HTR-8/SVneo (cell line): ENCODE data around the gene HRH3.
A peak's percentile ranks its signal among the peaks of the same experiment; 100 is the strongest.

Experiments
- DNase-seq: peaks from one replicate; pipeline ENCODE4 v3.0.0; 2011; ENCODE audit warnings: low spot score, mixed read lengths; ENCODE audit not compliant: insufficient read length
- FAIRE-seq: peaks from 2 replicates; lab custom pipeline; 2011; peaks lifted over from hg19 to GRCh38; lab: Jason Lieb, UNC

Gene HRH3

DNA sequence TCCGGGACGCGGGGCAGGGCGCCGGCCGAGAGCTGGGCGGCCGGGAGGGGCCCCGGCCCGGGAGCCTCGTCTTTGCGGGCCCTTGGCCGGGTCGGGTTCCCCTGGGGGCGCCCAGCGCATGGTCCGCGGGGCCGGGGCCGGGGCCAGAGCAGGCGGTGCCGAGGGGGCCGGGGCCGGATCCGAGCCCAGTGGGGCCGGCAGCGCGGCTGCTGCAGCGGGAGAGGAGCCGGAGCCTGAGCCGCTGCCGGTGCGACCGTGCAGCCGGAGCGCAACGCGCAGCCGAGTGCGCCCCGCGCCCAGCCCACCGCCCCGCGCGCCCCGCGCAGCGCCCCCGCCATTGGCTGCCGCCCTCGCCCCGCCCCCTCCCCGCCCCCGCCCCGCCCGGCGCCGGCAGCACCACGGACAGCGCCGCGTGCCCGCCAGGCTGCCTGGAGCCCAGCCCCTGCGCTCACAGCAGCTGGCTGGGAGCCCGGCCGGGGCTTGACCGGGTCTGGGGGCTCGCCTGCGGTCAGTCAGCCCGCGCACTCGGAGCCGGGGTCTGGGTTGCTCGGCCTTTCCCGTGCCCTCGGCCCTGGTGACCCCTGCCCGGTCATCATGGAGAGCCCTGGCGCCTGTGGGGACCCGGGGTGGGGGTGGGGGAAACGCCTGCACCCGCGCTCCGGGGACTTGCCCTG lies at the start of gene HRH3:
Gene HRH3, minus strand, starts transcription at position 287 of the 674 bp plus-strand sequence. CDS start 308 bp downstream, outside the sequence.
- FAIRE-seq: peak; percentile 96
- peak; percentile 86 for DNase-seq

DNA sequence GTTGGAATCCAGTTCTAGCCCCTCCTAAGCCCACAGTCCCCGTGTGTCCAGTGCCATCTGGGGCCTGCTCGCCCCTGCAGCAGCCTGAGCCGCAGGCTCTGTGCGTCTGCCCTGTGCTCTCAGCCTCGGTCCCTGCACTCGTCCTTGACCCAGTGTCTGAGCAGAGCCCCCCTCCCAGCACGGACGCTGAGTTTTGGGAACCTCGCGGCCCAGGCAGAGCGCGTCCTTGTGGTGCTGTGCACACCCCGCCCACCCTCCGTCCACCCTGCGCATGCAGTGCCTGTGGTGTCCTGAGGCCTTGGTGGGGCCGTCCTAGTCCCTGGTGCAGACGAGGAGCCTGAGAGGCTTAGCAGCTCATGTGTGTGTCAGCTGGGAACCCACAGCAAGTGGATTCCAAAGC lies 49.8 kb upstream of the HRH3 start:
- no peak for FAIRE-seq
- DNase-seq: no peak

DNA sequence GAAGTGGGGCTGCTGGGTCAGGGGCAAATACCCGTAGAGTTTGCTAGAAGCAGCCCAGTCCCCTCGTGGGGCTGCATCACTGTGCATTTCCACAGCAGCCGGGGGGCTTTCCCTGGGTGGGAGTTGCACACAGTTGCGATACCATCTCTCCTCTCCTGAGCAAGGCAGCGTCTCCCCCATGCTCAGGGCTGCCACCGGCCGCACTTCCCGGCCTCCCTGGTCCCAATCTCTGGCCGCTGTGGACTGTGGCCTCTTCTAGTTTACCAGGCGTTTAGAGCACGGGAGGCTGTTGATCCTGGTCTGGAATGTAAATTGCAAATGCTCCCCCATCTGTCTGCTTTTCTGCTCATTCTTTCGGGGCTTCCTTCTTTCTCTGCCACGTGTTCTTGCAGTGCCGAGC lies 49.3 kb upstream of the HRH3 start:
- no peak for FAIRE-seq

DNA sequence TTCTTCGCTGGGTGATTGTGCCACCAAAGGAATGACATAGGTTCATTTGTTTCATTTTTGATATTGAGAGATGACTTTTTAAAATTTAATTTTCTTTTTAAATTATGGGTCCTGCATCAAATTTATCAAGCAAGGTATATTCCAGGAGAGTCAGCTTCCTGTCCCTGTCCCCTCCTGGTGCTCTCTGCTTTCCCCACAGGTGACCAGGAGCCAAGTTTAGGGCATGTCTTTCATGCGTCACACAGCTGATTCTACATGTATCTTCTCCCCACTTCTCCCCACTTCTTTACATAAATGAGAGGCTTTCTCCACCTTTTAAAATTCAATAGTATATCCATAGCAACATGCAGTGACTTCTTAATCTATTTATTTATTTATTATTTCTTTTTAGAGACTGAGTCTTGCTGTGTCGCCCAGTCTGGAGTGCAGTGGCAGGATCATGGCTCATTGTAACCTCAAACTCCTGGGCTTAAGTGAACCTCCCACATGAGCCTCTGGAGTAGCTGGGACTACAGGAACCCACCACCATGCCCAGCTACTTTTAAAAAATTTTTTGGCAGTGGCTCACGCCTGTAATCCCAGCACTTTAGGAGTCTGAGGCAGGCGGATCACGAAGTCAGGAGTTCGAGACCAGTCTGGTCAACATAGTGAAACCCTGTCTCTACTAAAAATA lies 48.3 kb upstream of the HRH3 start:
- DNase-seq (no peak), FAIRE-seq (peak; percentile 42)

More for the DNA sequence above, 49.3 kb upstream of the HRH3 start:
- no peak for DNase-seq

DNA sequence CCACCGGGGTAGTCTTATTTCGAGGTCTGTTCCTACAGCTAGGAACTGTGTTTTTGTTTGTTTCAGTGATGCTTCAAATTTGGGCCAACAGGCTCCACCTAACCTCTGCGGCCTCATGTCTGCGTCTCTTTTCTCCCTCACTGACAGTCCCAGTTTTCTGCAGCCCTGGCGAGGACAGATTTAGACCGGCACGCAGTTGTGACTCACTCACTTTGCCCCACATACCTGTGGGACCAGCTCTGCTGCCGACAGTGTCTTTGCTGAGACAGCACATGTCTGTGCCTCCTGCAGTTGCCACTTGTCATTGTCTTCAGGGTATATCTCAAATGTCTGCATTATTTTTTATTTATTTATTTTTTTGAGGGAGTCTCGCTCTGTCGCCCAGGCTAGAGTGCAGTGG lies 47.5 kb upstream of the HRH3 start:
- no peak for FAIRE-seq

DNA sequence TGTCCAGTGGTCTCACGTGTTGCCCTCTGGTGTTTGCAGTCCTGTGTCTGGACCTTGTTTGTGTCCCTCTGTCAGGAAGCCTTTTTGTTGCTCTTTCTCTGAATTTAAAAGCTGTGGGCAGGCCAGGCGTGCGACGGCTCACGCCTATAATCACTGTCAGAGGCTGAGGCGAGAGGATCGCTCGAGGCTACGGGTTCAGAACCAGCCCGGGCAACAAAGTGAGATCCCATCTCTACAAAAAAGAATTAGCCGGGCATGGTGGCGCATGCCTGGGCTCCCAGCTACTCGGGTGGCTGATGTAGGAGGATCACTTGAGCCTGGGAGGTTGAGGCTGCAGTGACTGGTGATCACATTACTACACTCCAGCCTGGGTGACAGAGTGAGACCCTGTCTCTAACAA lies 46.8 kb upstream of the HRH3 start:
- DNase-seq (no peak), FAIRE-seq (peak; percentile 80)

More for the DNA sequence above, 47.5 kb upstream of the HRH3 start:
- no peak for DNase-seq

DNA sequence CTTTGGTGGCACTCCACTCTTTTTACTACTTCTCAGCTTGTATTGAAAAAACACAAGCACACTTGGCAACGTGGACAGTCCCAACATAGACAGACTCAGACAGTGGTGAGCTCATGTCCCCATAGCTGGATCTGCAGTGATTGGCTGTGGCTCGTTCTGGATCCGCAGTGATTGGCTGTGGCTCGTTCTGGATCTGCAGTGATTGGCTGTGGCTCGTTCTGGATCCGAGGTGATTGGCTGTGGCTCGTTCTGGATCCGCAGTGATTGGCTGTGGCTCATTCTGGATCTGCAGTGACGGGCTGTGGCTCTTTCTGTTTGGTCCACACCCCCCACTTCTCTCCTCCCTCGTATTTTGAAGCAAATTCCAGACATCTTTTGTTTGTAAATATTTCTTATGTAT lies 46.3 kb upstream of the HRH3 start:
- DNase-seq (no peak), FAIRE-seq (peak; percentile 85)

DNA sequence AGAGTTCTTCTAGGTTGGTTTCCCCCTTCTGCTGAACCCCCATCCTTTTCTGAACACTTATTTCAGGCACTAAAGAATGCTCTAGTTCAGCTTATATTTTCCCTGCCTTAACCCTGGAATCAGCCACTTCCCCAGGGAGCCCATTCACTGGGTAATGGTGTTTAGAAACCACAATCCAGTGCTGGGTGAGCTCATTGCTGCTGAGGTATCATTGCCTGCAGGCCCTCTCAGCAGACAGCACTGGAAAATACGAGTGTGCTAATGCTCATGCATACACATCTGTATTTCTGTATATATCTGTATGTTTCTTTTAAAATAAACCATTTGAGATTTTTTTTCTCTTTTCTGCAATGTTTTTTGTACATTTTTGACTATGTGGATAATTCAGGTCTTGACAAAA lies 45.3 kb upstream of the HRH3 start:
- FAIRE-seq (peak; percentile 69), DNase-seq (no peak)

GRCh38 chr20:62263396-62263795 lies 43.3 kb upstream of the HRH3 start:
- DNase-seq: no peak
- FAIRE-seq: no peak

GRCh38 chr20:62262064-62262463 lies 42.0 kb upstream of the HRH3 start:
- DNase-seq: no peak
- FAIRE-seq: no peak

DNA sequence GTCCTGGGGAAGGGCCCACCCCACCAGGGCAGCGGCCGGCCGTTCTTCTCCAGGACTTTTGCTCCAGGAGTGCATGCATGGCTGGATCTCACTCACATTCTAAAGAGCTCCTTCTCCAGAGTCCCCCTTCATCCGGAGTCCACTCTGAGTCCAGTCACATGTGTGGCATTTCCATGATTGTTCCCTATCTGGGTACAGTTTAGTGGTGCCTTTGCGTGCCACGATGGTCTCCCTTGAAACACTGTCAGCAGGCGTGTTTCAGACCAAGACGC lies 39.2 kb upstream of the HRH3 start:
- FAIRE-seq: peak; percentile 80
- DNase-seq: no peak

DNA sequence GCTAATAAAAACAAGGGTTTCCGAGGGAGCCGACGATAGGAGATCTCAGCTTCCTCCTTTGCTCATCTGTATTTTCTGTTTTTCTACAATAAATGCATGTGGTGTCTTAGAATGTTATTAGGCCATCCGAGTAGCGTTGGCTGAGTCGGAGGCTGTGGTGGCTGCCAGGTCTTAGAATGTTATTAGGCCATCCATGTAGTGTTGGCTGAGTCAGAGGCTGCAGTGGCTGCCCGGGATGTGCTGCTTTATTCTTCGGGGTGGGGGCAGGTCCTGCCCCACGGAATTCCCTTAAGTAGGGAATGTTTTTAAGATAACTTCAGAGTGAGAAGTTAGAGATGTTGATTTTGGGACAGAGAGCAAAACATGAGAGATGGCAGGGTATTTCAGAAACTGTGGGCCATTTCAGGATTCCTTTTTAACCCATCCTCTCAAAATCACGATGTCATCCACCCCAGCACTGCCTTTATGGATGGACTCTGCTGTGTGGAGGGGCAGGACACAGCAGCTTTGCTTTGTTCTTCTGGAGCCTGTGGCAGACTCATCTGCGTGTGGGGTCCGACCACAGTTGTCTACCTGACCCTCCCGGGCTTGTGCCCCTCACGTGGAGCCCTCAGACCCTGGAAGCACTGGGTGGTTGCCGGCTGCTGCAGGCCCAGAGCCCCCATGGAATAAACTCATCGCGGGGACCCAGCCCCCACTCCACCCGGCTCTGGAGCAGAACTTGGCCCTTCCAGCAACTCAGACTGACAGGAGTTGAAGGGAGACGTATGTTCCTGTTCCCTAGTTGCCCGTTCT lies 38.6 kb upstream of the HRH3 start:
- DNase-seq (no peak), FAIRE-seq (peak; percentile 85)

DNA sequence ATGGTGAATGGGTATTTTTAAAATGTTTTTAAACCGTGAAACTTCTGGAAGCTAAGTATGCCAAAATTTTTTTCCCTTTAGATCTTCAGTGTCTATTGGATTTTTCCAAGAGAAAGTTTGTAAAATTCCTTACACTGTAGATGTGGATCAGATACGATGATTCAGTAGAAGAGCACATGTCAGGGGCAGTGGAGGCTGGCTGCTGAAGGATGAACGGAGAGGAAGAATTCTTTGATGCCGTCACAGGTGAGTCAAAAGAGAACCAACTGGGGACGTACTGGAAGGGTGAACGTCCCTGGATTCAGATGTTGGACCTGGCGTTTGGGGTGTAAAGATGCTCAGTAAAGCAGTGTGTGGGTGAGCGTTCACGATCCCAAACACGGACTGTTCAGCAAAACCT lies 35.9 kb upstream of the HRH3 start:
- FAIRE-seq: no peak
- DNase-seq: no peak

DNA sequence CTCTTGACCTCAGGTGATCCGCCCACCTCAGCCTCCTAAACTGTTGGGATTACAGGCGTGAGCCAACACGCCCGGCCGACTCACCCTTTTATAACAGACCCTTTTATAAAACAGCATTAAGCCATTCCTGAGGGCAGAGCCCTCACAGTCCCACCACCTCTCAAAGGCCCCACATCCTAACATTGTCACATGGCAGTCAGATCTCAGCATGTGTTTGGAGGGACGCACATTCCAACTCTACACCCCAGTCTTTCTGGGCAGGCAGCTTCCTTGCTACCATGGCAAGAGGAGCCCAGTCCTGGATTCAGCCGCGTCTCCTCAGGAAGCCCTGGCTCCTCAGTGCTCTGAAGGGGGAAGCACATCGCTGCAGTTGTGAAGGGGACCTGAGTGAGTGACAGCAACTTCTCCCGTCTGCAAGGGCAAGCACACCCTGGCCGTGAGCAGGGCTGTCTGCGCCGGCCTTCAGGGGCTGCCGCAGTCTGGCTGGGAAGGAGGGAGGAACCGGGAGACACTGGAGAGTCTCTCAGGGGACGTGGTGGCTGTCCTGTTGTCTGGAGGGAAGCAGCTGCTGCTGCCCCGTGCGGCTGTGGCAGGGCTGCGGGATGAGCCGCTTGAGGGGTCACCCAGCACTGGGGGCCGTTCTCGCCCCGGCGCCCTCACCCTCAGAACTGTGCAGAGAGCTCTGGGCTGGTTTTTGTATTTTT lies 34.1 kb upstream of the HRH3 start:
- no peak for FAIRE-seq
- no peak for DNase-seq

DNA sequence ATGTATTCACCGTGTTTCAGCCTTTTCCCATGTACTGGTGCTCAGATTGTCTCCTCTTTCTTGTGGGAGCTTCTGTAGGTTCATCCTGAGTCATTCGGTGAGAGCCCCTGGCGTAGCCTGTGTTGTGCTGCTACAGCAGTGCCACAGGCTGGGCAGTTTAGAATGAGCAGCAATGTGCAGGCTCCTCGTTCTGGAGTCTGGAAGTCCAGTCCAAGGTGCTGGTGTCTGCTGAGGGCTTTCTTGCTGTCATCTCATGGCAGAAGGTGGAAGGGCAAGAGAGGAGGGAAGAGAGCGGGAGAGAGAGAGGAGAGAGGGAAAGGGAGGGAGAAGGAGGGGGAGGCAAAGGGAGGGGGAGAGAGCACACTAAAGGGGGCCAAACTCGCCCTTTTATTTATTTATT lies 33.3 kb upstream of the HRH3 start:
- DNase-seq: no peak
- FAIRE-seq: no peak

DNA sequence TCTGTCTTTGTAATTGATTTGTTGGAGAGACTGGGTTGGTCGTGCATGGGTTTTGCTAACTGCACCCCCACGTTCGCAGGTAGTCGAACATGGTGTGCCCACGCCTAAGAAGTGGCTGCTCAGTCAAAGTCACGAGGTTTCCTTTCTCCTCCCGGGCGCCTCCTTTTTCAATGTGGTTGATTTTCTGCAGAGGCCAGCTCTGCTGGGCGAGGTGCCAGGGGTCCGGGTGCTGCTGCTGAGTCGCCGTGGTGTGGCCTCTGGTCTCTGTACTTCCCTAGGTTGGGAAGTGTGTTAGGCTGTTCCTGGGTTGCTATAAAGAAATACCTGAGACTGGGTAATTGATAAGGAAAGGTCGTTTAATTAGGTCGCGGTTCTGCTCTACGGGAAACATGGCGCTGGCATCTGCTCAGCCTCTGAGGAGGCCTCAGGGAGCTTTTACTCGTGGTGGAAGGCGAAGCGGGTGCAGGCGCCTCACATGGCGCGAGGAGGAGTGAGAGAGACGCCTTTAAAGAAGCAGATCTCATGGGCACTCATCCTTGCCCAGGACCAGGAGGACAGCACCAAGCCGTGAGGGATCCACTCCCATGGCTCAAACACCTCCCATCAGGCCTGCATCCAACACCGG lies 32.4 kb upstream of the HRH3 start:
- peak; percentile 72 for DNase-seq
- FAIRE-seq: peak; percentile 9

GRCh38 chr20:62248890-62249560 lies 28.9 kb upstream of the HRH3 start:
- DNase-seq (no peak), FAIRE-seq (no peak)

- DNase-seq (no peak), FAIRE-seq (peak; percentile 79)
Measured at GRCh38 chr20:62246872-62247652, 27.0 kb upstream of the HRH3 start.

DNA sequence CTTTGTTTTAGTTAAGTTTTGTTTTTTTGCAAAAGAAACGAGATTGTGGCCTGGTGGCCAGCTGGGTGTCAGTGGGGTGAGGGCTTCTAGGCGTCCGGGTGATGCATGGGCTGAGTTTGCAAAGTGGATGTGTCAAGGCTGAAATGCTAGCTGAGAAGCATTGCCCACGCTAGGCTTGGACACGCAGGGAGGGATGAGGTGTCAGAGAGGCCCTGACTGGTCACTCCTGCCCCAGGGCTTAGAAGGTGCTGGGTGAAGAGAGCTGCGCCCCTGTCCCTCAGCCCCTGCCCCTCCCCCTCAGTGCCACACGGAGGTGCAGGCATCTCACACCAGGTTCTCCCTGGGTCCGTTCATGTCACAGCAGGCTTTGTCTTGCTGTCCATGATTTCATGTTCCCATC lies 26.4 kb upstream of the HRH3 start:
- DNase-seq (no peak), FAIRE-seq (peak; percentile 13)
